Measurements from ENCODE around the gene ICA1L.

The ICA1L gene

DNA sequence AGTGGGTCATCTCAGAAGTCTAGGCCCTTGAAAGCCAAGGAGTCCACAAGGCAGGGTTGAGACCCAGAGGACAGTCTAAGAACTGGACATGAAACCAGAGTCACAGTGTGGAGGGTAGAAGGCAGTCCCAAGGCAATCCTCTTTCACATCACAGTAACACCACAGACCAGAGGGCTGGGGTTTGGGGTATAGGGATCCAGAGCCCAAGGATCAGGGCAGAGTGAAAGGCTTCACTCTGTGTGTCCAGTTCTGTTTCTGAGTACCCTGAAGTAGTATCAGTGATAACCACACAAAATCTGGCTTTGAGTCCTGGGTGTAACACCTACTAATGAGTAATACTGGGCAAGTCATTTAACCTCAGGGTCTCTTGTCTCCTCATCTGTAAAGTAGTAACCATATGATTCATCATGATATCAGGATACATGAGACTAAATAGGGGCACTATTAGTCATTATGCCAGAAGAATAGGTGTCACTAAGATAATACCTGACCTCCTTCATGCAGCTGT, 91.0 kb downstream of the ICA1L start:
- DNase-seq, result no peak

DNA sequence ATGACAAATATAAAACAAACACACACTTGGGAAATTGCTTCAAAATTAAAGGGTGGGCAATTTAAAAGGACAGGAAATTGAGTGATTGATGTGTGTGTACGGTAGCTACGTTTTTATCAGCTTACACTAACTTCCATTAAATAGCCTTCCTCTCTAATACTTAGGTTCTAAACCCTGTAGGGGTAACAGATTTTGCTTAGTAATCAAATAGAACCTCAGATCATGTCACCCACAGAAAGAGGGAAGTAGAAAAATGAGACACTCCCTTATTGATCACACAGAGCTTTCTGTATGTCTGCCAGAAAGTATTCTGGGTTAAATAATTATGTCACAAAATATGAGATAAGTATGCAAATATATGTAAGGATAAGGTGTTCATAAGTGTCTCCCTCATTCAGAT, 93.3 kb downstream of the ICA1L start:
- no peak for DNase-seq

DNA sequence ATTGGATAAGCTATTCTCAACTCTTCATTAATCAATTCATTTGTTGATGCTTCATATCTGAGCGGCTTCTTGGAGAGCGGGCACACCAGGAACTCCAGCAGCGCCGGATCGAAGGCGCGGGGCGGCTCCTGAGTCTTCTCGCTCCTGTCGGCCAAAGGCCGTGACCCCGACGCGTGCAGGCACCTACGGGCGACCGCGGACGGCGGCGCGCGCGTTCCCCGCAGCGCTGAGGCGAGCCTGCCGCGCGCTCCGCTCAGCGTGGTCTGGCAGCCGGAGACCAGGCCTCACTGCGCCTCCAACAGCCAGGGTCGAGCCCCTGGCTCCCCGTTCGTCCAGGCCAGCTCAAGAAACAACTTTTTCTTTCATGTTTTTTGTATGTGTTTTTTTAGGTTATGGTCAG, 97.5 kb downstream of the ICA1L start:
- DNase-seq, result no peak

DNA sequence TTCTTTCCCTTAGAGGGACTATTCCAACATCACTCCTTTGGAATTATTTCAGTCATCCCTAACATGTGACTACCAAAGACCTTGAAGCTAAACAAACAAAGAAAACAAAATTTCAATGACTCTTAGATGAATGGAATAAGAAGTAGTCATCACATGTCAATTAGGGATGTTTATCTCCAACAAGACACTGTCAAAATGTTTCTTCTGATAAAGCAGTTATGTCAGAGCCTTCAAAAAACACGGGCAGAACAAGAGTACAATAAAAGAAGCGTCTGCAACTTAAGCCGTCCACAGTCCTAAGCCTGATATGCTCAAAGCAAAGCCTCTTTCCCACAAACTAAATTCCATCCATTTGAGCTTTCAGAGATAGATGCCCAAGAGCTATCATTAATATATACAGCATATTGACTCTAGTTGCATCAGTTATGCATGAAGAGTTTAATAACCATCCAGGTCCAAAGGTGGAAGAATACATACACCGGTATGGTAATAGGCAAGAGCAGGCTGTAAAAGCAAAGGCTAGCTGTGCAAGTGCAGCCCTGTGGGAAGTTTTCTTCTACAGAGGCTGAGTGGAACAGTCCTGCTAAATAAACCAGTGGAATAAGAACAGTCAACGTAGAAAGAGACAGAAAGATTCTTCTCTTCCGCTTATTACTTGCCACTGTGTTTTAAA, 98.1 kb downstream of the ICA1L start:
- no peak for DNase-seq

DNA sequence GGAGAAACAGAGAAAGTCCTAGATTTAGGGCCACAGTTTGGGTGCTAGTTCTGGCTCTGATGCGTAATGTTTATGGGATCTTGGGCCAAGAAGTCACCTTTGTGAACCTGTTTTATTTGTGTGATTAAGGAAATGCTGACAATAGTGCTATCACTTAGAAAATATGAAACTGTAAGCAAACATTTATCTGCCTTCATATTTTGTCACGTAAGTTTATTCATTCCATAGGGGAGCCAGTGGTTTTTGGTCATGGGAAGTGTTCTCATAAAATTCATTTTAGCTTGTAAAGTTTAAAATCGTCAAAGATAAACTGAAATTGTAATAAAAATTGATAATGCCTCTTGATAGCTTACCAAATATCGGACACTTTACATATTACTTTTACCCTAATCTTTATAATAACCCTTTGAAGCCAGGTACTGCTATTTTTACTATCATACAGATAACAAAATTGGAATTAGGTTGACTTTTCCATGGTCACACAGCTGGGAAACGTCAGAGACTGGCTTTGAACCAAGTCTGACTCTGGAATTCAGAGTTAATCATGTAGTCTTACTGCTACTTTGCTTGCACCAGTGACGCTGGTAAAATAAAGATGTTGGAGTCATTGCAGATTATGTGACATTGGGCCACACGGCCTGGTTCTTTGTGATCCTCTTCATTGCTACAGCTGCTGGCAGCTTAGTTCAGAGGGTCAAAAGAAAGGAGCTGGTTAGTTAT, 99.7 kb downstream of the ICA1L start:
- DNase-seq, result no peak

DNA sequence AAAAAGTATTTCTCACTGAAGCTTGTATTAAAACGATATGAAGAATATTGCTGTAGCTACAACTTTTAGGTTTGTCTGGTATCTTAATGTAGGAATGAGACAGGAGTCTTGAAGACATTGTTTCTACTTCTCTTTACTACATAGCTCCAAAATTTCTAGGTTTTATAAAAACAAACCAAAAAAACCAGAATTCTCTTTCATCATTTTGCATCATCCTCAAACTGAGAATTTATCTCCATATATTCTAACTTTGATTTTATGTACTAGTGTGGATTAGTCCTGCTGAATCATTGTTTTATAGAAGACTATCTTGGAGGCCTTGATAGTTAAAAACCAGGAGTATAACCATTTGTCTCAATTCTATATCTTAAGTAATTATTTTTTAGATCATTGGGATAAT, 100.2 kb downstream of the ICA1L start:
- DNase-seq, result no peak

DNA sequence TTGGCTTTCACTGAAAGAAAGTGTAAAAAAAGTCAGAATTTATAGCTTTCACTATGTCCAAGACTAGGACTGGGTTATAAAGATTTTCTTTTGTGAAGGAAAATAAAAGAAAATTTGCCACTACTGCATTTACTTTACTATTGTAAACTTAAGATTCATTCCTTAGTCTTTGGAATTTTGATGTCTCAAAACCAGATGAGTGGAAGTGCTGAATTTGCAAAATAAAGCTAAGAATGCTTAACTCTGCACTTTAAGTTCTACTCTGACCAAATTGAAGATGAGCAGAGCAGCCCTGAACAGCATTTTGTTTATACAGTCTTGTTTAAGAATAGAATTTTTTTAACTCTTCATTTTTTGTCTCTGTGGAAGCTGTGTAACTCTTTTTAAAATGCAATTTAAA, 102.4 kb downstream of the ICA1L start:
- no peak for DNase-seq

DNA sequence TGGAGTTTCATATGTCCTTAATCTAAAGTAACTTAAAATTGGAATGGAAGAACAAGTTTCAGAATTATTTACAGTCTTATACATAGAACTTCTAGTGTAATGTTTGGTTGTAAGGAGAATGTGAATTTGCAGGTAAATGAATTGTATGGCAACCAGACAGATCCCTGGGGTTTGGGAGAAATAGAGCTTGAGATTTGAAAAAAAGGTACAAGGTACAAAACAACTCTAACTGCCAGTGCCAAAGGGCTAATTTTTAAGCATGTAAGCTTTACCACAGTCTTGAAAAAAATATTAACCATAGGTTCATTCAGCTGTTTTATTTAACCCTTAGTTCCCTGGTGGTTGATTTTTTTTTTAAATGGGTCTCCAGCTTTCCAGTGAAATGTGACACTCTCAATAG, 103.3 kb downstream of the ICA1L start:
- DNase-seq, result no peak

DNA sequence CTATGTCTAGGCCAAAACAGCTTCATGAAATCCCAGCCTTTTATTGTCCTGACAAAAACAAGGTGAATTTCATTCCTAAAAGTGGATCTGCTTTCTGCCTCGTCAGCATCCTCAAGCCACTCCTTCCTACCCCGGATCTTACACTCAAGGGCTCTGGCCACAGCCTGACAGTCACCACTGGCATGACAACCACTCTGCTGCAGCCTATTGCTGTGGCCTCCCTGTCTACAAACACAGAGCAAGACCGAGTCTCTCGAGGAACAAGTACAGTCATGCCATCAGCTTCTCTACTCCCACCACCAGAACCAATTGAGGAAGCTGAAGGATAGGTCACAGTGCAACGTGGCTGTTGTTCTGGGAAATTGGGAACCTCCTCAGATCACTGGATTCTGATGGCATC, 106.1 kb downstream of the ICA1L start:
- DNase-seq, result no peak

DNA sequence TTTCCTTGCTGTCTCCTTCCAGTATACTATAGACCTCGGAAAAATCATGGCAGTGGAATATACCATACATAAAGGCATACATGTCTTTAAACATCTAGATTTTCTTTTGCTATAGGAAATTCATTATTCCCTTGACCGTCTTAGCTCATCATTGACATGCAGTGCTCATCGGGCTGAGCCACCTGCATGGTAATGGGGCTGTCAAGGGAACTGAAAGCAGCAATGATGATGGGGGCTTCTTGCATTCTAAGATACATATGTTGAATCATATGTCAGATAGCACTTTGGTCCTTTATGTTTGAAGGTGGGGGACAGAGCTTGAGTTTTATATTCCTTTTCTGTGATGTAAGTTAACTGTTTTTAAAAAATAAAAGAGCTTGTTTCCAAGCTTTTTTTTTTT, 106.6 kb downstream of the ICA1L start:
- DNase-seq, result no peak

DNA sequence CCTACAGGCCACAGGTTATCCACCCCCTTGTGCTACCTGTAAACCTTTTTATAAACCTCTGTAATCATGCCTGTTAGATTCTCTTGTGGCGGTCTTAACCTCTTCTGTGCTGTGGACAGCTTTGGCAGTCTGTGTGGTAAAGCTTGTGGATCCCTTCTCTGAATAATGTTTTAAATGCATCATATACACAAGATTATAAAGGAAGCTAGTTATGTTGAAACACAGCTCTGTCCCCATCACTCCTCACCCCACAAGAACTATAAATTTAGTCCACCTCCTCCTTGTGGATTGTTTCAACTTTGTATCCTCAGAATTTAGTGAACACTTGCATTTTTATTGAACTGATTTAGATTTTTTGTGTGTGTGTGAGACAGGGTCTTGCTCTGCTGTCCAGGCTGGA, 107.7 kb downstream of the ICA1L start:
- no peak for DNase-seq

DNA sequence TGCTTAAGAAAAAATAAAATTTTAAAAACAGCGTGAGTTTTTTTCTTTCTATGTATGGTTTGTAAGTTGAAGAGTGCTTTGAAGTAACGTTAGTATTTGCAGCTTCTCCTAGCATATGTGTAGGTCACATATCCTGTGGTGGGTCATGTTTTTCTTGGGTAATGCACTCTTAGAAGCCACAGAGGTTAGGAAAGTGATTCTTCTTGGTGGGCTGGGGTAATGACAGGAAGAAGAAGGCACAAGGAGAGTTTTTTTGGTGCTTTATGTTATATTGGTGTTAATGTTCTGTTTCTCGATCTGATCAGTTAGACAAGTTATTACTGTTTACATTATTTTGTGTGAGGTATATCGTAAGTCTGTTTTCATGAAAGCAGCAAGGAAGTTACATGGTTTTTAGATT, 109.0 kb downstream of the ICA1L start:
- no peak for DNase-seq

DNA sequence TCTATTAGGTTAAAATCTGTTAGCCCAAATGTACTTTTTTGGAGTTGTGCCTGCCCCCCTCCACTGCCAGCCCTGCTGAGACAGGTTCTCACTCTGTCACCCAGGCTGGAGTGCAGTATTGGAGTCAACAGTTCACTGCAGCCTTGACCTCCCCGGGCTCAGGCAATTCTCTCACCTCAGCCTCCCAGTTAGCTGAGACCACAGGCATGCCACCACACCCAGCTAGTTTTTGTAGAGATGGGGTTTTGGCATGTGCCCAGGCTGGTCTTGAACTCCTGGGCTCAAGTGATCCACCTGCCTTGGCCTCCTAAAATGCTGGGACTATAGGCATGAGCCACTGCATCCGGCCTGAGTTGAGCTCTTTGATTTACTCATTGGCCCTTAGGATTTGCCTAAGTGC, 110.7 kb downstream of the ICA1L start:
- DNase-seq, result no peak

DNA sequence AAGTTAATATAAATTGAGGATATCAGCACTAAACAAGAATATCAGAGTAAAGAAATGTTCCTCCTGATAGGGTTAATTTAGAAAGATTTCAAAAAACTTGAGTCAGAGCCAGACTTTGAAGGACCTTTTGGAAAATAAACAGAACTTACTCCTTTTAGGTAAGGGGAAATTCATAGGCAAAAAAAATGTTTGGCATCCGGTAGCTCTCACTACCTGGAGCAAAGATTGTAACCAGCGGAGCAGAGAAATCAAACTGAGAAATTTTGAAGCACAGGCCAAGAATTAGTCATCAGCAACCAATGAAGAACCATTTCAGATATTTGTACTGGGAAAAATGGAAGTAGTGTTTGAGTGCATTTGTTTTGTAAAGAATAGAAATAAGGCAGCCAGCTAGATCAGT, 113.0 kb downstream of the ICA1L start:
- DNase-seq, result no peak

DNA sequence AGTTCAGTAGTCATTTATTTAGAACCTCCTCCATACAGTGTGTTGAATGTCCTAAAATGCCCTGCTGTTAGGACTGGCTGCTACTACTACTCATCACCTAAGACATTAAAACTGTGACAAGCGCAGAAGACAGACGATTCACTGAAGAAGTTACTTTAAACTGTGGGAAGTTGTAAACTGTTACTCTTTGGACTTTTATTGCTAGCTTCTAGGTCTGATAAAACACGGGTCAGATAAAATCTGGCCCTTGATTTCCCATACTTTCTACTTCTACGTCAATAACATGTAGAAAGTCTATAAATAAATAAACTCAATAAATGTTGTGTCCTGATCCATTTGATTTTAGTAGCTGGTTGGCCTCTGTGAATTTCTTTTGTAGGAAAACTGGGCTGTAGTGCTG, 113.4 kb downstream of the ICA1L start:
- DNase-seq, result no peak

DNA sequence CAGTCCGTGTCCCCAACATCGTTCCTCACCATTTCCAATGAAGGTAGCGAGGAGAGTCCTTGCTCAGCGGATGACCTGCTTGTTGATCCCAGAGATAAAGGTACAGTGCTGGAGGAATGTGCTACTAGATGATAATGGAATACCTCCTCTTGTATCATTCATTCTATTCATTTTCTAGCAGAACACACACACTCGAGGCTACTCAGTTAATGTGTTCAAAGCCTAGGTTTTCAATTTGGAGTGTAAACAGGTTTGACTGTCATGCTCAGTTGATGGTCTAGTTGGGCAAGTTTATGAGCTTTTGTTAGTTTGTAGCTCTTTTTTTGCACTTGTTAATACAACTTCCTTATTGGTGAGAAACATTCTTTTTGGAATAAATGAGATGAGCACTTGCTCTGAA, 114.2 kb downstream of the ICA1L start:
- DNase-seq, result no peak

DNA sequence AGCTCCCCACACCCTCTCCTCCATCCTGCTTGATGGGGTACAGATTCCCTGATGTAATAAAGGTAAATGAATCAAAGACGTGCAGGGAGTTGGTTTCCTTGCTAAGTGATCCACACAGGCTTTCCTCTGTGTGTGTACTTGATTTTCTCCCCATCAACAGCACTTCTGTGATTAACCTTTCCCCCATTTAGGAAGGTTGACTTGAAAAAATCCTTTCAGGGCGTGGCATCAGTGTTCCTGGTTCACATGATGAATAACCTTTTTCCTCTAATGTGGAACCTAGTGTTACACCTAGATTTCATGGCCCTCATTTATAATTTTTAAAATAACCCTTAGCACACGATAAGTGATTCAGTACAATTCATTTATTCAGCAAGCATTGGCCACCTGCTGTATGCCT, 115.0 kb downstream of the ICA1L start:
- no peak for DNase-seq

DNA sequence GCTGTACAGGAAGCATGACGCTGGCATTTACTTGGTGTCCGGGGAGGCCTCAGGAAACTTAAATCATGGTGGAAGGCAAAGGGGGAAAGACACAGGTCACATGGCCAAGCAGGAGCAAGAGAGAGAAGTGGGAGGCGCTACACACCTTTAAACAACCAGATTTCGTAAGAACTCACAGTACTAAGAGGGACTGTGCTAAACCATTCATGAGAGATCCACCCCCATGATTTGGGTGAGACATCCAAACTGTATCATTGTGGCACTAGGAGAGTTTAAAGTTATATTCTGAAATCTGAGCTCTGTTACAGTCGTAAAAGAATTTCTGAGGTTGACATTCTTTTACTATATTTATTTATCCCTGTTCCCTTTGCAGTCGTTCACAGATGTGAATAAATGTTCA, 116.6 kb downstream of the ICA1L start:
- DNase-seq, result no peak

DNA sequence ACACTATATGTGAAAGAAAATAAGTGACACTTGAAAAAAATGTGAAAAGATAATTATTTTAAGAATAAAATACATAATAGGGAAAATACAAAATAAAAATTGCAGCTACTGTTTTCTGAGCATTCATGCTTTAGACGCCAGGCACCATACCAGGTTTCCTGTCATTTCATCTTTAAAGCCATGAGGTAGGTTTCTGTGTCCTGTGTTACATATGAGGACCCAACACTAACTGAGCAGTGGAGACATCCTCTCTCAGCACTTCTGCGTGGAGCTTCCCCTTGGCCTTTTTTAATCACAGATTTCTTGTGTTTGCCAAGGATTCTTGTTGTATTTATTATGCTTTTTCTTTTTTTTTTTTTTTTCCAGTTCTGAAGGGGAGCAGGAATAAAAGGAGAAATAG, 119.5 kb downstream of the ICA1L start:
- DNase-seq, result no peak

DNA sequence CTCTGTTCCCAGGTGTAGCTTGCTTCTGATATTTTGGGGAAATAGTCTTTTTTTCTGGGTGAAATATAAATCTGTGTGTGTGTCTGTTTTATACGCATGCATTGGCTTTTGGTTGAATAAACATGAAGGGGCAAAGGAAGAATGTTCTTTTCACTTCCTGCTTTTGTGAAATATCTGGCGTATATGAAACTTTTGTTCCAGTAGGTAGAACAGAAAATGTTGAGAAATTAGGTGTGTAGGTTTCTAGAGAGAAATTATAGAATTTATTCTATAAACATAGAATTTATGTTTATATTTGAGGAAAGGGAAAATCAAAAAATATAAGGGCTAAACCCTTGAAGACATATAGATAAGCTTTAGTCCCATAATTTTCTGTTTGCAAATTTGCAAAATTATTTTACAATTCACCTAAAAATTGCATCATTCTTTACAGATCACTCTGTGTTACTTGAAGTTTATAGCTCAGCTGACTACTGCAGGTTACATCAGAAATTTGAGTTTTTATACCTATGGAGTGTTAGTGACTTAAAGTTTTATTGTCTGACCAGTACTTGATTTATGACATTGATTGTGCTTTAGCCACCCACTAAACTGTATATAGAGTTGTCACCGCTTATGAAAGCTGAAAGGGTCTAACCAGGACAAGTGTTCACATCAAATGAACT, 120.7 kb downstream of the ICA1L start:
- no peak for DNase-seq

DNA sequence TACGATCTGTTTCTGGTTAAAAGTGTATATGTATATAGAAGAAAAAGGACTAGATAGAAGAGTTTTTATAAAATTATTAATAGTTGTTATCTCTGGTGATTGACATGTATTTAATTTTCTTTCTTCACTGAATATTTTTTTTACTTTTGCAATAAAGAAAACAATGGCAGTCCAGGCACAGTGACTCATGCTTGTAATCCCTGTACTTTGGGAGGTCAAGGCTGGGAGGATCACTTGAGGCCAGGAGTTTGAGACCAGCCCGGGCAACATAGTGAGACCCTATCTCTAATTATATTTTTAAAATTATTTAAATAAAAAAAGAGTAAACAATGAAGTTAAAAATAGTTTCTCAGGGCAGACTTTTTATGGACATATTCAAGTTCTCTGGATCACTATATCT, 122.1 kb downstream of the ICA1L start:
- no peak for DNase-seq

DNA sequence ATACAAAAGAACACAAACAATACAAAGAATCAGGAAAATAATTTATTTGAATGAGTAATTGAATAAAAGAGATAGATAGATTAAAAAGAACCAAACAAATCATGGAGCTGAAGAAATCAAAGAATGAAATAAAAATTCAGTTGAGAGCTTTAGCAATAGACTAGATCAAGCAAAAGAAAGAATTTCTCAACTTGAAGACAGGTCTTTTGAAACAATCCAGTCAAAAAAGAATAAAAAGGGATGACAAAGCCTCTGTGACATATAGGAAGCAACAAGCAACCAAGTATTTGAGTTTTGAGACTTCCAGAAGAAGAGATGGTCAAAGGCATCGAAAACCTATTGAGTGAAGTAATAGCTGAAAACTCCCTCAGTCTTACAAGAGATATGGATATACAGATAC, 128.0 kb downstream of the ICA1L start:
- no peak for DNase-seq

DNA sequence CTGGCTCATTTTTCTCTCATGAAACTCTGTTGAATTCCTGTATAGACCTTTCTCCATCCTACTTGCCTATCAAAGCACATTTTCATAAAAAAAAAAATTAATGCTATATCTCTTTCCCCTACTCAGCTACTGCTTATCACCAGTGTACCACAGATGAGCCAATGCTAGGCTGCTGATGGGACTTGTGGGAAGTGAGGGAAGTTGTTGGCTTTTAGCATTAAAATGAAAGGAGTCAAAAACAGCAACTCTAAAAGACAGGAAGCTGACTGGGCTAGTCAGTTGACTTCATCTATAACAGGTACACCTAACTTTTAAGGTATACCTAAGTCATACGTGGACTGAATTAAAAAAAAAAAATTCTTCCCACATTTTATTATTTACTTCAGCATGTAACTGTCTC, 134.7 kb downstream of the ICA1L start:
- DNase-seq, result no peak

DNA sequence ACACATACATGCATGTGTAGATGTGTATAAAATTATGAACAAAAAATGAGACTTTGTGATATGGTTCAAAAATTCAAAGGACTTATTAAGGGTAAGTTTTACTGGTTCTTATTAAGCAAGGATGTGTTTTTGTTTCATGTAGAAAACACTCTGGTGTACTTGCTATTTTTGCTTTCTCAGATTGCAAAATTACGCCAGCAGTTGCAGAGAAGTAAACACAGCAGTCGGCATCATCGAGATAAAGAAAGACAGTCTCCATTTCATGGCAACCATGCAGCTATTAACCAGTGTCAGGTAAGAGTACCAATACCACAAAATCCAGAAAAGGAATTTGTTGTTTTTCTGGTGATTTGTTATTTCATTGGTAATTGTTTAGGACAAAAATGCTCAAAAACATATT, 145.5 kb downstream of the ICA1L start:
- no peak for DNase-seq

All from 8988T (cell line).